SHP77 (cell line): ENCODE data around the gene ATP8A2.

ENCODE experiments used
- DNase-seq, 2 experiments: peaks; one replicate each; lab custom pipeline; 2025; lab: John Stamatoyannopoulos, UW

The ATP8A2 gene

GRCh38 chr13:26017196-26017921 is 645.6 kb downstream of the ATP8A2 start:
- no peak for DNase-seq

GRCh38 chr13:26017932-26018665 is 646.3 kb downstream of the ATP8A2 start:
- DNase-seq = no peak

- DNase-seq = no peak
Measured at GRCh38 chr13:26019251-26019650, 647.5 kb downstream of the ATP8A2 start.

GRCh38 chr13:26019881-26020870 is 648.4 kb downstream of the ATP8A2 start:
- no peak for DNase-seq

GRCh38 chr13:26020891-26021290 is 649.1 kb downstream of the ATP8A2 start:
- no peak for DNase-seq

- DNase-seq = no peak
Measured at GRCh38 chr13:26021516-26021915, 649.7 kb downstream of the ATP8A2 start.

GRCh38 chr13:26021956-26022355 is 650.2 kb downstream of the ATP8A2 start:
- no peak for DNase-seq

GRCh38 chr13:26022538-26023292 is 650.9 kb downstream of the ATP8A2 start:
- peak; percentile 53 to 74 for DNase-seq

- DNase-seq = no peak
Measured at GRCh38 chr13:26024558-26024957, 652.8 kb downstream of the ATP8A2 start.

GRCh38 chr13:26025196-26025595 is 653.4 kb downstream of the ATP8A2 start:
- peak; percentile 63 to 75 for DNase-seq

GRCh38 chr13:26025771-26026170 is 654.0 kb downstream of the ATP8A2 start:
- no peak for DNase-seq

GRCh38 chr13:26026211-26026610 is 654.4 kb downstream of the ATP8A2 start:
- no peak for DNase-seq

- no peak for DNase-seq
Measured at GRCh38 chr13:26029581-26030136, 657.9 kb downstream of the ATP8A2 start.

- DNase-seq = no peak
Measured at GRCh38 chr13:26030331-26030730, 658.6 kb downstream of the ATP8A2 start.

GRCh38 chr13:26034018-26034417 is 662.2 kb downstream of the ATP8A2 start:
- no peak for DNase-seq

- no peak for DNase-seq
Measured at GRCh38 chr13:26036383-26036782, 664.6 kb downstream of the ATP8A2 start.

- peak; percentile 30 to 58 for DNase-seq
Measured at GRCh38 chr13:26037302-26037701, 665.5 kb downstream of the ATP8A2 start.

GRCh38 chr13:26038931-26039475 is 667.2 kb downstream of the ATP8A2 start:
- no peak for DNase-seq

GRCh38 chr13:26041444-26041843 is 669.7 kb downstream of the ATP8A2 start:
- no peak for DNase-seq

GRCh38 chr13:26042785-26043184 is 671.0 kb downstream of the ATP8A2 start:
- DNase-seq = no peak

- DNase-seq = no peak
Measured at GRCh38 chr13:26045142-26045541, 673.4 kb downstream of the ATP8A2 start.
